Stimulated activated CD8-positive, alpha-beta memory T cell treated with anti-CD3 and anti-CD28 coated beads, Interleukin-2, amount 100 ng/mL, for 48 hours (primary cell): ENCODE measurements around the gene TPSG1.
"Not testable (repeated sequence)": the region's sequence is repeated elsewhere in the genome, so short reads cannot be mapped to it uniquely, and the experiment has no call there.

ENCODE experiments used
- DNase-seq, 2 donors: peaks; one replicate each; pipeline ENCODE4 v3.0.0-alpha.2; 2020; ENCODE audit warnings: low read depth in 2 of 2

TPSG1 gene

DNA sequence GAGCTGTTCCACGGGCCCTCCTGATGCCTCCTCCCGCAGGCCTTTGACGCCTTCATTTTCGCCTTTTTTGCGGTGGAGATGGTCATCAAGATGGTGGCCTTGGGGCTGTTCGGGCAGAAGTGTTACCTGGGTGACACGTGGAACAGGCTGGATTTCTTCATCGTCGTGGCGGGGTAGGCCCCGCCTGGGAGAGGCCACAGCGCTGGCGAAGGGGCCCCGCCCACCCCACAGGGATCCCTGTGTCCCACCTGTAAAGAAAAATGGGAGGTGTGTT, 29.7 kb downstream of the TPSG1 start:
- DNase-seq: no peak

DNA sequence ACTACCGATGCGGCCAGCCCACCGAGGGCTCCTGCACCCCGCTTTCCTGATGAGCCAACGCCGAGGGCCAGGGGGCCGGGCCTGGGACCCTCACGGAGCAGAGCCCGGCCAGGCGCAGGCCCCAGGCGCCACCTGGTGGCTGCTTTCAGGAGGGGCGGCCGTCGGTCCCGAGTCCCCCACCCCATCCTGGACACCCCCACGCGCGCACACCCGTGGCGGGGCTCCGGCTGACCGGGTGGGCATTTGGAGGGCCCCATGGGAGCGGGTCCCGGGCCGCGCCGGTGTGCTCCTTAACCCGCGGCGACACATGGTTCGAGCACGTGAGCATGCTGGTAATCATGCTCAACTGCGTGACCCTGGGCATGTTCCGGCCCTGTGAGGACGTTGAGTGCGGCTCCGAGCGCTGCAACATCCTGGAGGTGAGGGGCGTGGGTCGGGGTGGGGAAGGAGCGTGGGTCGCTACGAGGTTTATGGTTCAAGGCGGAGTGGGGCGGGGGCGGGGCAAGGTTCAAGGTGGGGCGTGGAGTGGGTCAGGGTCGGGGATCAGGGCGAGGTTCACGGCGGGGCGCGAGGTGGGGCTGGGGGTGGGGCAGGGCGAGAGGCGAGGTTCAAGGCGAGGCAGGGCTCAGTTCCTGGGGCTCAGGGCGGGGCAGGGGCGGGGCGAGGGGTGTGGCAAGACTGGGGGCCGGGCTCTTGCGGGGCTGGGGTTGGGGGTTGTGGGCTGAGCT, 30.2 kb downstream of the TPSG1 start:
- peak in 1 of 2 donors; percentile 13 for DNase-seq

DNA sequence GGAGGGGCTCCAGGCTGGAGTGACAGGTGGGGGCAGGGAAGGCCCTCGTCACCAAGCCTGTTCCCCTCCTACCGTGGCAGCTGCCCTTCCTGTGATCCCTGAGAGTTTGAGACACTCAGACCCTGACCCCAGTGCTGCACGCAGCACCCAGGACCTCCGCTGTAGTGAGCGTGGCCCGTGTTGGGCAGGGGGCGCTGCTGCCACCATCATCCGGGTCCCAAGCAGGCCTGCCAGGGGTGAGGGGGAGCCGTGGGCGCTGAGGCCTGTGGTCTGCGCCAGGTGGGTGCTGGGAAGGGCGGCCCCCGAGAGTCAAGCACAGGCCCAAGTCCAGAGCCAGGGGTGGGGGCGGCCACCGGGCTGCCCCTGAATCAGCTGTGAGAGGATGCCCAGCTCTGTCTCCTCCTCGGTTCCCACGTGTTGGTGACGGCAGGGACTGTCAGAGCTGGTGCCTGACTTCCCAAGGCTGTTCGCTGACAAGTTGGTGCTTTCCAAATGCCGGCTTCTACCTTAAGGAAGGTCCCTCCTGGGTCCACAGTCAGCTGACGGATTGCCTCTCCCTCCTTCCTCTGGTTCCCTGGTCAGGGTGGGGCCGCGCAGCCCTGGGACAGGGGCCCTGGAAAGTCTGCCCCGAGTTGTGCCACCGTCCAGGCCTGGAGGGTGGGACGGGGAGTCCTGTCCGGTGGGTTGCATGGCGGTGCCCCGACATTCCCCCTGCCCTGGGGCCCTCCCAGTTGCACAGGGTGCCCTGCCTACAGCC, 31.1 kb downstream of the TPSG1 start:
- DNase-seq: no peak

- no peak for DNase-seq
These were observed 31.8 kb downstream of the TPSG1 start for GRCh38 chr16:1193143-1193824.

DNA sequence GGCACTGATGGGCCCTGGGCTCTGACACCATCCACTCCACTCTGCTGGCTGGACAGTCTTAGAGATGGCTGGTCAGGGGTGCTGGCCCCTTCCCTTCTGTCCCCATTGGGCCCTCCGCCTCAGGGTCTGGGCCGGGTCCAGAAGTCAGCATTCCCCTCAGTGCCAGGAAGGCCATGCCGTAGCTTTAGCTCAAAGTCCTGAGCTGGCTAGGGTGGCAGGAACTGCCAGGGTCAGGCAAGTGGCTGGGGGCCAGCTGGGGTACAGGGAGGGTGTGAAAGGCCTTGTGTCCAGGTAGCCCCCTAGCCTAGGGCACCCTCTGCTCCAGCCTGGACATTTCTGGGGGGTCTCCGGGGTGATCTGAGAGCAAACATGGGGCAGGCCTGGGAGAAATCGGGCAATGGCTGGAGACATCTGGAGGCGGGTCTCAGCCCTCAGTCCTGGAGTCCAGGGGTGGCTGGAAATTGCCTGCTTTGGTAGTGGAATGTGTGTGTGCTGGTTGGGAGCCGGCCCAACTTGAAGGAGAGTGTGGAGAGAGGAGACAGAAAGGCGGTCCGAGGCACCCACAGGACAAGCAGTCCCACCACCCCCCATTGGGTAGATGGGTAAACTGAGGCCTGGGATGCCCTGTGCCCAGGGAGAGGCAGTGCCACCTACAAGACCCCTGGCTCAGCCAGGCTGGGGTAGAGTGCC, 32.5 kb downstream of the TPSG1 start:
- DNase-seq: no peak

DNA sequence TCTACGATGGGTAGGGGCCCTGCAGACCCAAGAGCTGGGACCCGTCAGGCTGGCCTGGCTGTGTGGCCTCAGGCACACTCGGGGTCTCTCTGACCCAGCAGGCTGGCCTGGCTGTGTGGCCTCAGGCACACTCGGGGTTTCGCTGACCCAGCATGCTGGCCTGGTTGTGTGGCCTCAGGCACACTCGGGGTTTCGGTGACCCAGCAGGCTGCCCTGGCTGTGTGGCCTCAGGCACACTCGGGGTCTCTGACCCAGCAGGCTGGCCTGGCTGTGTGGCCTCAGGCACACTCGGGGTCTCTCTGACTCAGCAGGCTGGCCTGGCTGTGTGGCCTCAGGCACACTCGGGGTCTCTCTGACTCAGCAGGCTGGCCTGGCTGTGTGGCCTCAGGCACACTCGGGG, 34.3 kb downstream of the TPSG1 start:
- DNase-seq: not testable (repeated sequence)

GRCh38 chr16:1189455-1189854, 35.6 kb downstream of the TPSG1 start:
- DNase-seq: no peak

- DNase-seq: peak; percentile 10 to 27
These were observed 36.5 kb downstream of the TPSG1 start for GRCh38 chr16:1188432-1189189.

- DNase-seq: not testable (repeated sequence)
These were observed 39.4 kb downstream of the TPSG1 start for GRCh38 chr16:1185460-1186207.

DNA sequence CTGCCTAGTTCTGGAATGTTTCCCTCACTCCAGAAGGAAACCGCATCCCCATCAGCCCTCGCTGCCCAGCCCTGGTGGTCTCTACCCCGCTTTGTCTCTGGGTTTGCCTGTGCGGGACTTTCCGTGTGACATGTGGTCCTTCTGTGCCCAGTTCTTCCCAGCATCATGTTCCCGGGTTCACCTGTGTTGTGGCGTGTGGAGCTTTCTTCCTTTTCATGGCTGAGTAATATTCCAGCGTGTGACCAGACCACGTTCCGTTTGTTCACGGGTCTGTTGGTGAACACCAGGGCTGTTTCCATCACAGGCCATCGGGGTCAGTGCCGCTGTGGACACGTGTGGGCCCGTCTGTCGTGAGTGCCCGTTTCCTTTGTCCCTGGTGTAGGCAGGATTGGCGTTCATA, 40.1 kb downstream of the TPSG1 start:
- DNase-seq: no peak

GRCh38 chr16:1184156-1184868, 40.8 kb downstream of the TPSG1 start:
- no peak for DNase-seq

GRCh38 chr16:1182950-1183907, 41.8 kb downstream of the TPSG1 start:
- DNase-seq: no peak

DNA sequence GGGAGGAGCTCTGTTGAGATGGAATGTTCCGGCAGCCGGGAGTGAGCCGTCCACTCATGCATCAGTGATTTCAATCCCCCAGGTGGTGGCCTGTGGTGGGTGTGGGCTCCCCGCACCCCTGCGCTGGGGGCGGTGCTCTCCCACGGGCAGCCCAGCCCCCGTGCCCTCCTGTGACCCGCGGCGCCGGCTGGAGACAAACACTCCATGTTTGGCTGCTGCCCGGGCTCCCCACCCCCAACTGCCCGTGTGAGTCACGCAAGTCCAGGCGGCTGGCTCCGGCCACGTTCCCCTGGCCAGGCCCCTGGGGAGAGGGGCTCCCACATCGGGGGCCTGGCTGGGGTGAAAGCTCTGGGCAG, 42.8 kb downstream of the TPSG1 start:
- no peak for DNase-seq

DNA sequence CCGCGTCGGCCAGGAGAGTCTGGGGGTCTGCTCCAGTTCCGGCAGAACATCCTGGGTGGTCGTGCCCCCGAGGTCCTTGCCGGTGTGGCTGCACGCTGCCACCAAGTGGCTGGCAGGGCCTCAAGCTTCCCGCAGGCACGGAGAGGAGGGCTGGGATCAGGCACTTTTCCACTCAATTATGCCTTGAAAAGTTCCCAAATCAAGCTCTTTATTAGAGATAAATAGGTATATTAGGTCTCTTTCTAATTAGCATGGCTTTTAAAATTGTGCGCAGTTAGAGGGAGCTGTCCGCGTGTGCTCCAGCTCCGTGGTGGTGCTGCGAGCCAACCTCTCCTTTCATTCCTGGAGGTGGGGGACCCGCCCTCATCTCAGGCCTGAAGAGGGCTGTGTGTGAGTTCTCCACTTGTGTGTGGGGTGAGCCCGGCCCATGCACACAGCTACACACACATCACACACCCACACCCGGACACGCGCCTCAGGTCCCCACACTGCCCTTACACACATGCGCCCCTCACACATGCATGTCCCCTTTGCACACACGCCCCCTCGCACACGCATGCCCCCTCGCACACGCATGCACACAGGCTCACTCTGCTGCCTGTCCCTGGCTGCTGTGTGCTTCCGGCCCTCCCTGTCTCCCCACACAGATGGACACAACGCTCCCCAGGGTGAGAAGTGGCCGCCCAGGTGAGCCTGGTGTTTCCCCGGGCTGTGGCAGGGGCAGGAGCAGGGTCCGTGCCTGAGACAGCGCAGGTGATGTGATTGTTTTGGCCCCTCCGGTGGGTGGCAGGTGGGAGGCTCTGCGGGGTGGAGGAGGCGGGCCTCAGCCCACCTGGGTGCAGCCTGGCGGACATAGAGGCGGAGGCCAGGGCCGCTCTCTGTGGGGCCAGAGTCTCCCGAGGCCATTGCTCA, 43.4 kb downstream of the TPSG1 start:
- DNase-seq: no peak

GRCh38 chr16:1180549-1181403, 44.3 kb downstream of the TPSG1 start:
- no peak for DNase-seq

DNA sequence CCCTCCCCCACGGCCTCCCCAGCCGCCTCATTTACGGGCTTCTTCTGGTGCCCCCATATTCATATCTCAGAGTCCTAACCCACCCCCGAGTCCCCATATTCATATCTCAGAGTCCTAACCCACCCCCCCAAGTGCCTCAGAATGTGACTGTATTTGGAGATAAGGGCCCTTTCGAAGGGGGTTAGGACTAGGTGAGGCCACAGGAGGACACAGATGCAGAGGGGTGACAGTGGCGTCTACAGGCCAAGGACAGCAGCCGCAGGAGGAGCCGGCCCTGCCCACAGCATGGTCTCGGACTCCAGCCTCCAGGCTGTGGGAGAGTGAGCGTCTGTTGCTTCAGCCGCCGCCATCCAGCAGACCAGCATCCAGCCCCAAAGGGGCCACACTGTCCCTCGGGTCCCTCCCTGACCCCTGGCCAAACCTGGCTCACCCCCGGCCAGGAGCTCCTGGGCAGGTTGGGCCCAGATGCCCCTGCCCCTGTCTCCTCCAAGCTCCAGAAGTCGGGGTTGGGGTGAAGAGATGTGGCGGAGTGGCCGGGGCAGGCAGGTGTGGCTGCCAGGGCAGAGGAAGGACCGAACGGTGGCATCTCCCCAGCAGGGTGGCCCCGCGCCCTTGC, 46.7 kb downstream of the TPSG1 start:
- no peak for DNase-seq

DNA sequence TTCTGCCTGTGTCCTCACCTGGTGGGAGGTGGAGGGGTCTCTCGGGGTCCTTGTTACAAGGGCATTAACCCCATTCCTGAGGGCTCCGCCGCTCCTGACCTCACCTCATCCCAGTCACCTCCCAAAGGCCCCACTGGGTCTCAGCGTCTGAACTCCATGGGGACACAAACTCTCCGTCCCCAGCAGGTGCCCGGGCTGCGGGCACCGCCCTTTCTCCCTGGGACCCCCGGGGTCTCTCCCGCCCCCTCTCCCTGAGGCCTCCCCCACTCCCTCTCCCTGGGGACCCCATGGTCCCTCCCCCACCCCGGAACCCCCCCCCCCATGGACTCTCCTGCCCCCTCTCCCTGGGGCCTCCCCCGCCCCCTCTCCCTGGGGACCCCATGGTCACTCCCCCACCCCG, 47.3 kb downstream of the TPSG1 start:
- DNase-seq: no peak
